Neural cell (in vitro differentiated cells): ENCODE results near the gene WARS2.

ENCODE experiments used
- MXI1 ChIP-seq: fragments of 450-650 bp; conservative IDR thresholded peaks from 2 replicates; pipeline ENCODE4 v1.6.1; 2014; ENCODE audit warnings: antibody characterized with exemption, mild to moderate bottlenecking; ENCODE audit not compliant: poor library complexity, severe bottlenecking
- TF ChIP-seq, protein P1 (sequence below): fragments of 450-650 bp; IDR thresholded peaks from 2 replicates; pipeline ENCODE4 v1.5.1; 2014; ENCODE audit warnings: antibody characterized with exemption, mild to moderate bottlenecking, moderate library complexity; ENCODE audit not compliant: poor library complexity, severe bottlenecking

DNA sequence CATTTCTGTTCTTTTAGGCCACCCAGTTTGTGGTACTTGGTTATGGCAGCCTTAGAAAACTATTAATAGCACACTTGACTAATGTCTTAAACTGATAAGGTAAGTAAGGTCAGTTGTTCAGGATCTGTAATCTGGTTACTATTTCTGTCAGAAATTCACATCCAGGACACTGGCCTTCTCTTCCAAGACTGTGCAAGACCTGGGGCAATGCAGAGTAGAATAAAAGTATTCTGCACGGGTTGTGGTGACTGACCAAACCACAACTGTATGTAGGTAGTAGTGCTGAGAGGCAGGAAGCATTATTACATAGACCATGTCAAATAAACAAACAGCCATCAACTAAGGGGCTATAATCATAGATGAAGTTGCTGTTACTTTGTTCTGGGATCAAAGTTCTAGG lies 46.7 kb downstream of the WARS2 start:
- no peak for TF ChIP-seq MXI1
- TF ChIP-seq, protein P1, sequence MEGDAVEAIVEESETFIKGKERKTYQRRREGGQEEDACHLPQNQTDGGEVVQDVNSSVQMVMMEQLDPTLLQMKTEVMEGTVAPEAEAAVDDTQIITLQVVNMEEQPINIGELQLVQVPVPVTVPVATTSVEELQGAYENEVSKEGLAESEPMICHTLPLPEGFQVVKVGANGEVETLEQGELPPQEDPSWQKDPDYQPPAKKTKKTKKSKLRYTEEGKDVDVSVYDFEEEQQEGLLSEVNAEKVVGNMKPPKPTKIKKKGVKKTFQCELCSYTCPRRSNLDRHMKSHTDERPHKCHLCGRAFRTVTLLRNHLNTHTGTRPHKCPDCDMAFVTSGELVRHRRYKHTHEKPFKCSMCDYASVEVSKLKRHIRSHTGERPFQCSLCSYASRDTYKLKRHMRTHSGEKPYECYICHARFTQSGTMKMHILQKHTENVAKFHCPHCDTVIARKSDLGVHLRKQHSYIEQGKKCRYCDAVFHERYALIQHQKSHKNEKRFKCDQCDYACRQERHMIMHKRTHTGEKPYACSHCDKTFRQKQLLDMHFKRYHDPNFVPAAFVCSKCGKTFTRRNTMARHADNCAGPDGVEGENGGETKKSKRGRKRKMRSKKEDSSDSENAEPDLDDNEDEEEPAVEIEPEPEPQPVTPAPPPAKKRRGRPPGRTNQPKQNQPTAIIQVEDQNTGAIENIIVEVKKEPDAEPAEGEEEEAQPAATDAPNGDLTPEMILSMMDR, result no peak
